Muscle layer of colon (tissue), 2 donors: ENCODE results near the gene MCTP2.
"Not testable (repeated sequence)": the region's sequence is repeated elsewhere in the genome, so short reads cannot be mapped to it uniquely, and the experiment has no call there.

ENCODE experiments used
- H3K27ac ChIP-seq: one replicate; pipeline ENCODE4 v1.7.0; 2013; ENCODE audit warnings: low read depth, mild to moderate bottlenecking, low read length, moderate library complexity
- H3K27me3 ChIP-seq, 2 donors: one replicate each; pipeline ENCODE4 v1.7.0; 2013; ENCODE audit warnings: low read length in 2 of 2, mild to moderate bottlenecking in 2 of 2; ENCODE audit not compliant: insufficient read depth in 2 of 2, control insufficient read depth in 1 of 2
- H3K36me3 ChIP-seq: one replicate; pipeline ENCODE4 v1.7.0; 2013; ENCODE audit warnings: mild to moderate bottlenecking, low read length; ENCODE audit not compliant: insufficient read depth
- H3K4me1 ChIP-seq: one replicate; pipeline ENCODE4 v1.7.0; 2013; ENCODE audit warnings: mild to moderate bottlenecking, low read length; ENCODE audit not compliant: insufficient read depth
- H3K4me3 ChIP-seq, 2 donors: one replicate each; pipeline ENCODE4 v1.7.0; 2013; ENCODE audit warnings: low read length in 2 of 2, low read depth in 1 of 2, mild to moderate bottlenecking in 1 of 2, moderate library complexity in 1 of 2
- H3K9ac ChIP-seq: one replicate; pipeline ENCODE4 v1.7.0; 2013; ENCODE audit warnings: low read length
- H3K9me3 ChIP-seq: one replicate; pipeline ENCODE4 v1.7.0; 2013; ENCODE audit warnings: mild to moderate bottlenecking, low read length
- donor health status: abdominal sarcoma.
- donor health status: Adenocarcinoma of cecum.

The MCTP2 gene

GRCh38 chr15:94252906-94253491 is 21.6 kb downstream of the MCTP2 start:
- Histone ChIP-seq H3K27me3 (no peaks in the 10 kb centered on the region), H3K4me3 (no peak overlapping the region), H3K4me1 (no peaks in the 10 kb centered on the region), H3K9me3 (no peaks in the 10 kb centered on the region), H3K27ac (no peak overlapping the region), H3K9ac (no peak overlapping the region), H3K36me3 (no peaks in the 10 kb centered on the region)

GRCh38 chr15:94253742-94254141 is 22.4 kb downstream of the MCTP2 start:
- H3K4me1 ChIP-seq = no peaks in the 10 kb centered on the region
- no peak overlapping the region for H3K27ac ChIP-seq

GRCh38 chr15:94255540-94255939 is 24.2 kb downstream of the MCTP2 start:
- Histone ChIP-seq H3K9me3 (no peaks in the 10 kb centered on the region), H3K27me3 (no peaks in the 10 kb centered on the region), H3K36me3 (no peaks in the 10 kb centered on the region), H3K27ac (no peak overlapping the region), H3K4me3 (no peak overlapping the region), H3K4me1 (no peaks in the 10 kb centered on the region), H3K9ac (no peak overlapping the region)

More at GRCh38 chr15:94253742-94254141, 22.4 kb downstream of the MCTP2 start:
- Histone ChIP-seq H3K9ac (no peak overlapping the region), H3K27me3 (no peaks in the 10 kb centered on the region), H3K4me3 (no peak overlapping the region), H3K36me3 (no peaks in the 10 kb centered on the region), H3K9me3 (no peaks in the 10 kb centered on the region)

GRCh38 chr15:94256511-94256910 is 25.1 kb downstream of the MCTP2 start:
- Histone ChIP-seq H3K27me3 (no peaks in the 10 kb centered on the region), H3K36me3 (no peaks in the 10 kb centered on the region), H3K4me3 (no peak overlapping the region), H3K9ac (no peak overlapping the region), H3K27ac (no peak overlapping the region), H3K9me3 (no peaks in the 10 kb centered on the region), H3K4me1 (no peaks in the 10 kb centered on the region)

GRCh38 chr15:94257776-94258175 is 26.4 kb downstream of the MCTP2 start:
- not testable (repeated sequence) for H3K27ac ChIP-seq, H3K36me3 ChIP-seq, H3K27me3 ChIP-seq, H3K4me1 ChIP-seq, H3K4me3 ChIP-seq, H3K9ac ChIP-seq, H3K9me3 ChIP-seq

GRCh38 chr15:94258246-94258645 is 26.9 kb downstream of the MCTP2 start:
- no peak overlapping the region for H3K9ac ChIP-seq
- no peaks in the 10 kb centered on the region for H3K4me1 ChIP-seq
- H3K9me3 ChIP-seq = no peaks in the 10 kb centered on the region
- no peaks in the 10 kb centered on the region for H3K27me3 ChIP-seq
- no peak overlapping the region for H3K4me3 ChIP-seq
- H3K27ac ChIP-seq = no peak overlapping the region
- no peaks in the 10 kb centered on the region for H3K36me3 ChIP-seq

- Histone ChIP-seq H3K36me3 (no peaks in the 10 kb centered on the region), H3K9me3 (no peaks in the 10 kb centered on the region), H3K4me1 (no peaks in the 10 kb centered on the region), H3K4me3 (no peak overlapping the region), H3K27ac (no peak overlapping the region), H3K27me3 (no peaks in the 10 kb centered on the region), H3K9ac (no peak overlapping the region)
These were observed 27.9 kb downstream of the MCTP2 start for GRCh38 chr15:94259121-94259751.

- Histone ChIP-seq H3K9ac (no peak overlapping the region), H3K4me1 (no peaks in the 10 kb centered on the region), H3K4me3 (no peak overlapping the region), H3K27me3 (no peaks in the 10 kb centered on the region), H3K36me3 (no peaks in the 10 kb centered on the region), H3K9me3 (no peaks in the 10 kb centered on the region), H3K27ac (no peak overlapping the region)
These were observed 28.5 kb downstream of the MCTP2 start for GRCh38 chr15:94259863-94260262.

GRCh38 chr15:94262201-94262600 is 30.8 kb downstream of the MCTP2 start:
- Histone ChIP-seq H3K9me3 (no peaks in the 10 kb centered on the region), H3K4me3 (no peak overlapping the region), H3K36me3 (no peaks in the 10 kb centered on the region), H3K4me1 (no peaks in the 10 kb centered on the region), H3K9ac (no peak overlapping the region), H3K27ac (no peak overlapping the region), H3K27me3 (no peaks in the 10 kb centered on the region)

- Histone ChIP-seq H3K9ac (no peak overlapping the region), H3K4me1 (no peaks in the 10 kb centered on the region), H3K27me3 (no peaks in the 10 kb centered on the region), H3K9me3 (no peaks in the 10 kb centered on the region), H3K27ac (no peak overlapping the region), H3K36me3 (no peaks in the 10 kb centered on the region), H3K4me3 (no peak overlapping the region)
These were observed 32.2 kb downstream of the MCTP2 start for GRCh38 chr15:94263341-94264273.

- no peaks in the 10 kb centered on the region for H3K9me3 ChIP-seq
- no peak overlapping the region for H3K4me3 ChIP-seq
- no peak overlapping the region for H3K9ac ChIP-seq
- H3K4me1 ChIP-seq = no peaks in the 10 kb centered on the region
- no peak overlapping the region for H3K27ac ChIP-seq
- no peaks in the 10 kb centered on the region for H3K36me3 ChIP-seq
- no peaks in the 10 kb centered on the region for H3K27me3 ChIP-seq
These were observed 33.6 kb downstream of the MCTP2 start for GRCh38 chr15:94265009-94265408.
